HL-60 (cell line): ENCODE measurements around the gene LRRC49.

Experiments
- DNase-seq, 2 experiments: peaks; one replicate each; pipeline ENCODE4 v3.0.0-alpha.2; 2010 to 2020; ENCODE audit warnings: low read depth in 1 of 2, low spot score in 1 of 2
- H3K27ac ChIP-seq: fragments of 250-450 bp; sonication (Bioruptor Pico); replicated peaks from 2 replicates; pipeline ENCODE4 v1.5.1; 2020; ENCODE audit warnings: mild to moderate bottlenecking, moderate library complexity
- H3K27me3 ChIP-seq: fragments of 250-450 bp; sonication (Bioruptor Pico); 2 replicates; pipeline ENCODE4 v1.5.1; 2021; ENCODE audit warnings: mild to moderate bottlenecking, moderate library complexity; ENCODE audit not compliant: insufficient read depth, poor library complexity, severe bottlenecking
- H3K4me3 ChIP-seq: replicated peaks from 2 replicates; pipeline ENCODE4 v1.5.1; 2011; ENCODE audit warnings: mild to moderate bottlenecking, control low read depth, low read length; ENCODE audit not compliant: insufficient read depth
- CTCF ChIP-seq: IDR thresholded peaks from one replicate; pipeline ENCODE4 v1.5.1; 2011; ENCODE audit warnings: low read length, control low read depth, inconsistent platforms; ENCODE audit not compliant: insufficient read depth
- GABPA ChIP-seq: IDR thresholded peaks from 2 replicates; pipeline ENCODE4 v1.6.1; 2012; ENCODE audit warnings: low read depth
- POLR2AphosphoS5 ChIP-seq: IDR thresholded peaks from 2 replicates; pipeline ENCODE4 v1.6.1; 2012; ENCODE audit warnings: low read depth
- REST ChIP-seq: IDR thresholded peaks from 2 replicates; pipeline ENCODE4 v1.6.1; 2012; ENCODE audit warnings: low read depth; ENCODE audit not compliant: insufficient replicate concordance
- SPI1 ChIP-seq: IDR thresholded peaks from 2 replicates; pipeline ENCODE4 v1.6.1; 2012; ENCODE audit warnings: low read depth, mild to moderate bottlenecking, borderline replicate concordance

LRRC49 gene

DNA sequence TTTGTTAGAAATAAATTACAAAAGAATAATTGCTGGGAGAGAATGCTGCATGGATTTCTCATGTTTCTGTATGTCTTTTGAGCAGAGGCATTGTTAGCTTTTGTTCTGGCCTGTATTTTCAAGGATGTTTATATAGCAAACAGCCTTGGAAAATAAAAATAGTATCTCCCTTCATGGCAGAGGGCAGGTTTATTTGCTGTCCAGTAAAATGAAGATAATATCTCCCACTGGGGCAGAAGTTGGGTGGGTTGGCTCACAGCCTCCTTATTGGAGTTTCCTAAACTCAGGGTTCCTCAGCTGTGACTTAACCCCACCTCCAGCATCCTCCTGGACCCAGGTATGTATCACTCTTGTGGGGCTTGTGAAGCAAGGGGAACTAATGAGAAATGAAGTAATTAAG lies 178.9 kb downstream of the LRRC49 start:
- H3K27ac ChIP-seq: no peak overlapping the region
- peaks cover 4% of the 10 kb centered on the region for H3K27me3 ChIP-seq
- no peak overlapping the region for H3K4me3 ChIP-seq
- no peak for DNase-seq
- TF ChIP-seq GABPA (no peak), SPI1 (no peak), CTCF (no peak)

DNA sequence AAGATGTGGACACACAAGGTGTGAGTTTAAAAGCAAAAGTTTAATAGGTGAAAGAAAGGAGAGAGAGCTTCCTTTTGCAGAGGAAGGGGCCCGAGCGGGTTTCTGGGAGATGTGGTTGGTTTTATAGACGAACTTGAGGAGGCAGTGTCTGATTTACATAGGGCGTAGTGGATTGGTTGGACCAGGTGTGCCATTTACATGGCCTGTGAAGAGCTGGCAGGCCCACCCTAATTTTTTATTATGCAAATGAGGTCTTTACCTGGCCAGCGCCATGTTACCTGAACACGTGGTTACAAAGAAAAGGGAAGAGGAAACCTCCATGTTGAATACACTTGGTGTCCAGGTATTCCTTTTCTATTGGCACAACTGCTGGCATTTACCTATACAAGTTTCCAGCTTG lies 179.8 kb downstream of the LRRC49 start:
- TF ChIP-seq GABPA (no peak), CTCF (no peak), SPI1 (no peak), REST (no peak)
- Histone ChIP-seq H3K4me3 (no peak overlapping the region), H3K27ac (no peak overlapping the region), H3K27me3 (peaks cover 4% of the 10 kb centered on the region)
- no peak for DNase-seq

DNA sequence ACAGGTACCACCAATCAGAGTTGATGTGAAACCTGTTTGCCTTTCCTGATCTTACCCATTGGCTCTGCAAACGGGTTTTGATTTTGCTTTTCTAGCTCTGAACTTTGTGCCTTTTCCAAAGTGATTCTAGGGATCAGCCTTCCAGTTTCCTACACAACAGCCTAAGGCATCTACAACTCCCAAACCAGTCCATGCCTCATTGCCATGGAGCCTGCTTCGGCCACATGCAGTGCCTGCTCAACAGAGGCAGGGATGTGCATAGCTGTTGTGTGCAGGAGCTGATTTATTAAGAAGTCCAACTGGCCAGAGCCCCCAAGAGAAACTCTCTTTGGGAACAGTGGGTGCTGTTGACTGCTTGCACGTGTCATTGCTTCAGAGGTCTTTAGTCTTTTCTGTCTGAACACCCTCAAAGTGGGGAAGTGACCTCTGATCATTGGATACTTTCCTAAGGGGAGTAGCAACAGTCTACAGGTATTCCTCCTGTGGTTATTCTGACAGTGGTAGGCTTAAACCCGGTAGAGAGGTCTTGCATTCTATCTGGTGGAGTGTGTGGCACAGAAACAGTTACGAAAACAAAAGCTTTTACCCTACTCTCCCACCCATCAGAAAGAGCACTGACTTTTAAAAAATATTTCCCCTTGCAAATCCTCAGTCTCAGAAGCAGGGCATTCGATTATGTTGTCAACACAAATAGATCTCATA lies 186.0 kb downstream of the LRRC49 start:
- TF ChIP-seq GABPA (no peak), POLR2AphosphoS5 (no peak), REST (no peak), SPI1 (no peak), CTCF (no peak)
- Histone ChIP-seq H3K27ac (no peak overlapping the region), H3K27me3 (peaks cover 6% of the 10 kb centered on the region), H3K4me3 (no peak overlapping the region)
- no peak for DNase-seq
